Panc1 (cell line): ENCODE measurements around the gene PLCH1. TPM values are rescaled to one million over a fixed set of nuclear protein-coding genes. Genes with fewer than 3 reads are reported as not detected.

ENCODE experiments used
- ATAC-seq: fragments of 200-7000 bp; cut with Tn5 transposase; 2 replicates; pipeline ENCODE4 v1.9.1; 2020; ENCODE audit warnings: mild to moderate bottlenecking, moderate library complexity
- BruUV-seq: library from RNA; stranded (reverse); fragments of 400-500 nt; replicated peaks from 2 replicates; lab custom pipeline; 2021; lab: Mats Ljungman, UMichigan
- CTCF ChIA-PET: fragments of 300-600 bp; sonication (Branson Sonifier 250); formaldehyde crosslinking; loops from one replicate; lab custom pipeline; 2022; ENCODE audit warnings: antibody characterized with exemption; lab: Charles Lee
- POLR2A ChIA-PET: fragments of 300-600 bp; sonication (Branson Sonifier 250); formaldehyde crosslinking; loops from one replicate; lab custom pipeline; 2022; ENCODE audit warnings: antibody characterized with exemption; lab: Charles Lee
- DNase-seq: peaks from one replicate; pipeline ENCODE4 v3.0.0-alpha.2; 2010; ENCODE audit warnings: low read depth, low spot score
- H3K27ac ChIP-seq: 2 replicates; pipeline ENCODE4 v1.5.1; 2011; ENCODE audit warnings: mild to moderate bottlenecking, low read length, inconsistent platforms
- H3K27me3 ChIP-seq: fragments of 200-500 bp; sonication (Bioruptor generic); 2 replicates; pipeline ENCODE4 v1.6.0; 2014; ENCODE audit warnings: low read length, inconsistent platforms; ENCODE audit not compliant: control insufficient read depth, insufficient read depth
- H3K36me3 ChIP-seq: fragments of 200-500 bp; sonication (Bioruptor generic); 2 replicates; pipeline ENCODE4 v1.5.1; 2014; ENCODE audit warnings: inconsistent platforms, mild to moderate bottlenecking, low read length, moderate library complexity; ENCODE audit not compliant: control insufficient read depth, insufficient read depth
- H3K4me1 ChIP-seq: 2 replicates; pipeline ENCODE4 v1.5.1; 2011; ENCODE audit warnings: inconsistent platforms, mild to moderate bottlenecking, low read length, moderate library complexity; ENCODE audit not compliant: control insufficient read depth, insufficient read depth
- H3K4me3 ChIP-seq, 2 experiments: 2 replicates each; pipeline ENCODE4 v1.5.1; 2011 to 2012; ENCODE audit warnings: low read depth in 2 of 2, low read length in 2 of 2, mild to moderate bottlenecking in 2 of 2, inconsistent platforms in 1 of 2, moderate library complexity in 1 of 2
- H3K9me3 ChIP-seq: fragments of 200-500 bp; sonication (Bioruptor generic); 2 replicates; pipeline ENCODE4 v1.5.1; 2014; ENCODE audit warnings: low read depth, mild to moderate bottlenecking, inconsistent platforms, low read length, moderate library complexity; ENCODE audit not compliant: control insufficient read depth, insufficient read depth
- CTCF ChIP-seq: fragments of 450-650 bp; IDR thresholded peaks from 2 replicates; pipeline ENCODE4 v1.5.1; 2017; ENCODE audit warnings: mild to moderate bottlenecking
- POLR2AphosphoS5 ChIP-seq: IDR thresholded peaks from 2 replicates; pipeline ENCODE4 v1.6.1; 2012; ENCODE audit warnings: mild to moderate bottlenecking, low read depth, low read length, moderate library complexity
- REST ChIP-seq, 2 experiments: IDR thresholded peaks; 2 replicates each; pipeline ENCODE4 v1.6.1; 2011 to 2012; ENCODE audit warnings: low read depth in 2 of 2, control low read depth in 1 of 2, low read length in 1 of 2, mild to moderate bottlenecking in 1 of 2, moderate library complexity in 1 of 2; ENCODE audit not compliant: insufficient read depth in 1 of 2
- SIN3A ChIP-seq: IDR thresholded peaks from 2 replicates; pipeline ENCODE4 v1.6.1; 2012; ENCODE audit warnings: low read depth, mild to moderate bottlenecking, low read length, moderate library complexity, borderline replicate concordance; ENCODE audit not compliant: insufficient read depth
- TCF7L2 ChIP-seq: IDR thresholded peaks from 2 replicates; pipeline ENCODE4 v1.6.1; 2011; ENCODE audit warnings: mild to moderate bottlenecking, low read depth, low read length, inconsistent platforms
- in situ Hi-C: cut with HindIII; loops from 2 replicates; pipeline ENCODE4 v1.10.0; 2016; ENCODE audit warnings: low sequenced_read_pairs, low pct_unique_long_range_greater_than_20kb
- intact Hi-C: fragments of 100-400 bp; cut with micrococcal nuclease; formaldehyde crosslinking; loops from one replicate; pipeline ENCODE4 v1.10.0; 2022; ENCODE audit not compliant: unreplicated experiment
- total RNA-seq: library from RNA; stranded (reverse); gene quantifications from one replicate; pipeline ENCODE4 v1.2.1, GENCODE V29; 2021; ENCODE audit not compliant: unreplicated experiment

Gene PLCH1
- total RNA-seq, 1 experiment from 2014 or later: 0.03 TPM

GRCh38 chr3:155568295-155568694, 176.6 kb downstream of the PLCH1 start:
- intact Hi-C loops: no loop called here

GRCh38 chr3:155560594-155560993, 184.3 kb downstream of the PLCH1 start:
- no peaks in the 10 kb centered on the region for H3K4me1 ChIP-seq
- DNase-seq (no peak), ATAC-seq (no peak)
- H3K27me3 ChIP-seq: no peaks in the 10 kb centered on the region
- H3K27ac ChIP-seq: no peak overlapping the region
- H3K9me3 ChIP-seq: no peaks in the 10 kb centered on the region
- CTCF ChIA-PET: no interaction called here
- intact Hi-C loops (no loop called here), in situ Hi-C loops (no loop called here)
- H3K4me3 ChIP-seq: no peak overlapping the region
- no peaks in the 10 kb centered on the region for H3K36me3 ChIP-seq
- no TSS peak for BruUV-seq
- TF ChIP-seq TCF7L2 (no peak), CTCF (no peak), SIN3A (no peak), REST (IDR thresholded peaks at IDR 0.05; ENCODE audit: insufficient read depth in 1 of 2, low read depth in 2 of 2, low read length in 1 of 2) (no peak), POLR2AphosphoS5 (no peak)
- POLR2A ChIA-PET: no interaction called here

More at GRCh38 chr3:155568295-155568694, 176.6 kb downstream of the PLCH1 start:
- BruUV-seq: no TSS peak
- Histone ChIP-seq H3K9me3 (no peaks in the 10 kb centered on the region), H3K27ac (no peak overlapping the region), H3K4me1 (no peaks in the 10 kb centered on the region), H3K27me3 (no peaks in the 10 kb centered on the region), H3K36me3 (no peaks in the 10 kb centered on the region), H3K4me3 (no peak overlapping the region)
- DNase-seq (no peak), ATAC-seq (no peak)
- ChIA-PET CTCF (no interaction called here), POLR2A (no interaction called here)
- no peak for TF ChIP-seq POLR2AphosphoS5
- TF ChIP-seq CTCF: no peak
- no peak for TF ChIP-seq SIN3A
- TF ChIP-seq REST (IDR thresholded peaks at IDR 0.05; ENCODE audit: insufficient read depth in 1 of 2, low read depth in 2 of 2, low read length in 1 of 2): no peak
- no peak for TF ChIP-seq TCF7L2
- in situ Hi-C loops: no loop called here
